Kidney (tissue), 14 donors: Measurements from ENCODE around the gene SYT13. TPM values are rescaled to one million over a fixed set of nuclear protein-coding genes. Genes with fewer than 3 reads are reported as not detected.

Source experiments
- DNase-seq, 5 donors: peaks; one replicate each; pipeline ENCODE4 v3.0.0-alpha.2; 2013 to 2020
- FAIRE-seq: peaks from 2 replicates; lab custom pipeline; 2012; peaks lifted over from hg19 to GRCh38; lab: Jason Lieb, UNC
- H3K27ac ChIP-seq, 2 donors: one replicate each; pipeline ENCODE4 v1.7.0; 2013; ENCODE audit warnings: low read depth in 2 of 2, low read length in 2 of 2, inconsistent platforms in 1 of 2
- H3K27me3 ChIP-seq: one replicate; pipeline ENCODE4 v1.7.1; 2013; ENCODE audit warnings: low read length, inconsistent platforms; ENCODE audit not compliant: control insufficient read depth, insufficient read depth
- H3K36me3 ChIP-seq, 3 donors: one replicate each; pipeline versions ENCODE4 v1.7.0 to v1.7.1; 2013; ENCODE audit warnings: low read length in 3 of 3, control low read depth in 1 of 3, inconsistent platforms in 1 of 3; ENCODE audit not compliant: insufficient read depth in 3 of 3, control insufficient read depth in 2 of 3
- H3K4me1 ChIP-seq, 3 donors: one replicate each; pipeline versions ENCODE4 v1.7.0 to v1.7.1; 2013; ENCODE audit warnings: low read length in 3 of 3, inconsistent platforms in 1 of 3, low read depth in 1 of 3; ENCODE audit not compliant: control insufficient read depth in 2 of 3, insufficient read depth in 2 of 3
- H3K4me3 ChIP-seq, 3 donors: one replicate each; pipeline versions ENCODE4 v1.7.0 to v1.8.1; 2013; ENCODE audit warnings: low read length in 3 of 3, control low read depth in 1 of 3, inconsistent platforms in 1 of 3
- H3K9ac ChIP-seq, 3 donors: one replicate each; pipeline versions ENCODE4 v1.7.0 to v1.7.1; 2013; ENCODE audit warnings: low read length in 3 of 3, control low read depth in 1 of 3, inconsistent platforms in 1 of 3
- H3K9me3 ChIP-seq, 3 donors: one replicate each; pipeline versions ENCODE4 v1.7.0 to v1.7.1; 2013; ENCODE audit warnings: low read length in 3 of 3, control low read depth in 1 of 3, inconsistent platforms in 1 of 3; ENCODE audit not compliant: control insufficient read depth in 2 of 3, insufficient read depth in 1 of 3
- intact Hi-C: fragments of 100-400 bp; cut with DNase I; formaldehyde crosslinking; loops from one replicate; pipeline ENCODE4 v1.11.1; 2022
- polyA plus RNA-seq: library from polyadenylated mRNA; stranded (reverse); fragments of 350-450 nt; fragmentation: Illumina TruSeq; extraction: RNeasy Lipid Tissue Mini Kit (QIAGEN cat#74804); gene quantifications from one replicate; pipeline ENCODE4 v1.2.3, GENCODE V29; 2014; ENCODE audit warnings: low read depth, low replicate concordance; ENCODE audit not compliant: insufficient read depth
- total RNA-seq: library from RNA; stranded (reverse); fragmentation: NEBNext Ultra II Directional; extraction: Animal tissue kit (Norgen Biotek cat#: 25700); gene quantifications from one replicate; pipeline ENCODE4 v1.2.1, GENCODE V29; 2021
- TF ChIP-seq, protein P1 (sequence below): IDR thresholded peaks from 3 replicates; pipeline ENCODE4 v1.5.1; 2012; ENCODE audit warnings: mild to moderate bottlenecking, moderate library complexity, borderline replicate concordance; ENCODE audit not compliant: insufficient read depth; ENCODE audit errors: extremely low read depth
- donor health status: control.
- donor health status: control.
- donor health status: control.
- donor health status: control.
- donor health status: control.
- donor health status: DM: yes; HTN: yes; CAD: no.
- donor health status: Normal renal cell carcinoma (clear cell type).

Gene SYT13
- total and polyA plus RNA-seq, 2 donors from 2014 or later: 6.8 to 16.4 TPM

DNA sequence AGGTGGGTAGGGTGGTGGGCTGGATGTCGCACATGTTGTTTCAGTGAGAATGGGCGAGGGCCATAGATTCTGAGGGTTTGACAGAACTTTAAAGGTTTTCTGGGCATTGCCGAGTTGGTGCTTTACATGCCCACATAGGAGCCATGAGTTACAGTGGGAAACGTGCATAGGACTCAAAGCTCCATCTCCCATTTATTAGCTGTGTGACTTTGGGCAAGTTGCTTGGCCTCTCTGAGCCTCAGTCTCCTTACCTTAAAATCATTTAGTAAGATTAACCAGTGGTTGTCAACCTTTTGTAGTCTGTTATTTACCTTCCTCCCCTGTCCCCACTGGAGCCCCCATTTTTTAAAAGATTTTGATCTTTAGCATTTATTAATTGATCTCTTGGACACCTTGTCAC lies 67.4 kb downstream of the SYT13 start:
- TF ChIP-seq, protein P1, sequence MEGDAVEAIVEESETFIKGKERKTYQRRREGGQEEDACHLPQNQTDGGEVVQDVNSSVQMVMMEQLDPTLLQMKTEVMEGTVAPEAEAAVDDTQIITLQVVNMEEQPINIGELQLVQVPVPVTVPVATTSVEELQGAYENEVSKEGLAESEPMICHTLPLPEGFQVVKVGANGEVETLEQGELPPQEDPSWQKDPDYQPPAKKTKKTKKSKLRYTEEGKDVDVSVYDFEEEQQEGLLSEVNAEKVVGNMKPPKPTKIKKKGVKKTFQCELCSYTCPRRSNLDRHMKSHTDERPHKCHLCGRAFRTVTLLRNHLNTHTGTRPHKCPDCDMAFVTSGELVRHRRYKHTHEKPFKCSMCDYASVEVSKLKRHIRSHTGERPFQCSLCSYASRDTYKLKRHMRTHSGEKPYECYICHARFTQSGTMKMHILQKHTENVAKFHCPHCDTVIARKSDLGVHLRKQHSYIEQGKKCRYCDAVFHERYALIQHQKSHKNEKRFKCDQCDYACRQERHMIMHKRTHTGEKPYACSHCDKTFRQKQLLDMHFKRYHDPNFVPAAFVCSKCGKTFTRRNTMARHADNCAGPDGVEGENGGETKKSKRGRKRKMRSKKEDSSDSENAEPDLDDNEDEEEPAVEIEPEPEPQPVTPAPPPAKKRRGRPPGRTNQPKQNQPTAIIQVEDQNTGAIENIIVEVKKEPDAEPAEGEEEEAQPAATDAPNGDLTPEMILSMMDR: no peak
- Histone ChIP-seq H3K9ac (no peak overlapping the region), H3K4me1 (peaks cover 0 to 9% (median 0%) of the 10 kb centered on the region in 3 donors), H3K36me3 (peaks cover 0 to 5% (median 4%) of the 10 kb centered on the region in 3 donors), H3K27me3 (no peaks in the 10 kb centered on the region), H3K4me3 (no peak overlapping the region), H3K27ac (no peak overlapping the region), H3K9me3 (no peaks in the 10 kb centered on the region)
- FAIRE-seq (no peak), DNase-seq (no peak)
- intact Hi-C loops: no loop called here

DNA sequence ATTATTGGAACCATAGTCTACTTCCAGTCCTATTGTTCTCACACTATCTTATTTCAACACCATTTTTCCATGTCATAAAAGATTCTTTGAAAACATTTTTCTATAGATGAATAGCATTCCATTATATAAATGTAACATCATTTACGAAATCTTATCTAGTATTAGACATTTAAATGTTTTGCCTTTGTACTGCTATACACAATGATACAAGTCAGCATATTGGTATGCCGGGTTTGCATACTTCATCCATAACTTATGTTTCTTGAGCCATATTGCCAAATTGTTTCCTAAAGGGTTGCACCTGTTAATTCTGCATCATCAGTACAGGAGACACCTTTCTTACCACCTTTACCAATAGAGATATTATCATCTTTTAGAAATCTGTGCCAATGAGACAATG lies 68.2 kb downstream of the SYT13 start:
- peaks cover 4 to 7% (median 5%) of the 10 kb centered on the region in 3 donors for H3K36me3 ChIP-seq
- H3K4me1 ChIP-seq: peaks cover 0 to 9% (median 0%) of the 10 kb centered on the region in 3 donors
- H3K27ac ChIP-seq: no peak overlapping the region
- FAIRE-seq (no peak), DNase-seq (no peak)
- H3K9me3 ChIP-seq: no peaks in the 10 kb centered on the region
- no peak overlapping the region for H3K9ac ChIP-seq
- no peaks in the 10 kb centered on the region for H3K27me3 ChIP-seq
- TF ChIP-seq, protein P1: no peak
- intact Hi-C loops: no loop called here
- no peak overlapping the region for H3K4me3 ChIP-seq

DNA sequence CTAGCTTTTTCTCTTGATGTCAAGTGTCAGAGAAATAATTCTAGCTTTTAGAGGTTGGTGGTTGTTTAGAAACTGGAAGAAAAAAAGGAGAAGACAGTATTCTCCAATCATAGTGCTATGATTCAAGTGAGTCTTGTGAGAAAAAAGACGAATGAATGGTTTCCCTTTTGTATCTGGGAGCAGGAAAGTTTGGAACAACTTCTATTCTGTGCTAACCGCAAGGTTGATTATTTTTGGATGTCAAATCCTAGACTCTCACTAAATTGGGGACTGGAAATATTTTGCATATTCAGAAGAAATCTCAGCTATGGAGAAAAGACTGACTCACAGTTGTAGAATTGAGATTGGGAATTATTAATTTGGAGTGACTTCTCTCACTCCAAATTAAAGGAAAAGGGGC lies 69.2 kb downstream of the SYT13 start:
- Histone ChIP-seq H3K27me3 (no peaks in the 10 kb centered on the region), H3K4me1 (peaks cover 0 to 9% (median 0%) of the 10 kb centered on the region in 3 donors), H3K27ac (no peak overlapping the region), H3K36me3 (peaks cover 0 to 8% (median 6%) of the 10 kb centered on the region in 3 donors), H3K9ac (no peak overlapping the region), H3K9me3 (no peaks in the 10 kb centered on the region), H3K4me3 (no peak overlapping the region)
- TF ChIP-seq, protein P1: no peak
- DNase-seq (no peak), FAIRE-seq (no peak)
- intact Hi-C loops: no loop called here

DNA sequence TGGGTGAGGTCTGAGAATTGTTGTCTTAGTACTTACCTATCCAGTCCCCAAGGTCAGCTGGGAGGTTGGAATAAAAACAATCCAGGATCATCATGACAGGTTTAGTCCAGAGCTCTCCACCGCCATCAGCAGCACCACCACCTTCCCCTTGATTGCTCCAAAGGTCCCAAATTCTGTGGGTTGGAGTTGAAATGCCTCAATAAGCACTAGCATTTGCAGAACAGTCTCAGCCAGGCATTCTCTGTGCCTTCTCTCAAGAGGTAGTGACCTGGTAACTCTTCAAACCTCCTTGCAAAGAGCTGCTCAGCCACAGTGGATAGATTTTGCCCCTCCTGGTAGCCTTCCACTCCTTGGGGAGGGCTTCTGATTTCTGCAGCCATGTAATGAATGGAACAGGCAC lies 70.1 kb downstream of the SYT13 start:
- FAIRE-seq: no peak
- Histone ChIP-seq H3K27me3 (no peaks in the 10 kb centered on the region), H3K27ac (no peak overlapping the region), H3K36me3 (peaks cover 0 to 8% (median 6%) of the 10 kb centered on the region in 3 donors), H3K9ac (no peak overlapping the region), H3K4me3 (no peak overlapping the region), H3K9me3 (no peaks in the 10 kb centered on the region), H3K4me1 (peaks cover 0 to 14% (median 0%) of the 10 kb centered on the region in 3 donors)
- no peak for DNase-seq
- TF ChIP-seq, protein P1: no peak
- intact Hi-C loops: no loop called here
